ENCODE data around the gene MICAL2.

Gene MICAL2

GRCh38 chr11:12157241-12157661 is 46.9 kb downstream of the MICAL2 start:
- DNase-seq = no peak

DNA sequence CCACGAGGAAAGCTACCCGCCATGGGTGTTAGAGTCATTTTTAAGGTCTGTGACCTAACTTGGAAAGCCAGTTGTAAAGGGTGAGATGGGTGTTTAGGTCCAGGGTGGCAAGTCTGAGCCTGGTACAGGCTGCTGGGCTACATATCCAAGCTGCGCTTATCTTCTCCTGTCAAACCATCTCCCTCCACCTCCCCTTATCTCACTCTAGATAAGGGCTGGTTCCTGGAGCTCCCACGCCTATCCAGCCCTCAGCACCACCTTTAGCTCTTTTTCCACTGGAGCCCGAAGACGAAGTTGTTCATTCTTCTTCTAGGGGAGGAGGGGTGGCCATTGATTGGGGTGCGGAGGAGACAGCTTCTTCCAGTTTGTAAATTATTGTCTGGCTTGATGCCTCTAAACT is 48.5 kb downstream of the MICAL2 start:
- no peak for DNase-seq

DNA sequence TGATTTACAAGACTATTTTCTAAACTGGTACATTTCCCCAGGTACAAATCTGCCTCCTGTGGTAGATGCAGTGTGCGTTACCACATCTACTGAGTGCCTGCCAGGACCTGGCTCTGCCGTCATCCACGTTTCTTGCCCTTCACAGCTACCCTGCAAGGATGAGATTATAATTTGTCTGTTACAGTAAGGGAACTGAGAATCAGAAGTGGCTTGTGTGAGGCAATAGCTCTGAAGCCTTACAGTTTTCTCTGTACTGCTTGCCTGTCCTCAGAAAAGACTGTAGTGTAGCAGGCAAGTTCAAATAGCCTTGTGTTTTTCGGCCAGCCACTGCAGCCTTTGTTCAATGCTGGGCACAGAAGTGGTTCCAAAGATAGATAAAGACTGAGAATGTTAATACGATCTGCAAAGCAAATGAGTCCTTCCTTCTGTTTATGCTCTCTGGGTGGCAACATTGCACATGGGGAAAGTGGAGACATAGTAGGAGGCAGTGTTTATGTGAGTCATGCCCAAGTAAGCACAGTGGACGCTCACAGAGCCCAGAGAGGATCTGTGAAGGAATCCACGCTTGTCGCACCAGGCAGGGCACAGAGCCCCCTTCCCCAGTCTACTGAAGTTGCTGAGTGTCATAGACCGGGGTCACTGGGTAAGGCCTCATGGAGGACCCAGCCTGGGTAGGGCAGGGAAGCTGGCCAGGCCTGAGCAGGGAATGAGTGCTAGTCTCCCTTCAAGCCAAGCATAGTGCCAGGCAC is 49.1 kb downstream of the MICAL2 start:
- DNase-seq = no peak

DNA sequence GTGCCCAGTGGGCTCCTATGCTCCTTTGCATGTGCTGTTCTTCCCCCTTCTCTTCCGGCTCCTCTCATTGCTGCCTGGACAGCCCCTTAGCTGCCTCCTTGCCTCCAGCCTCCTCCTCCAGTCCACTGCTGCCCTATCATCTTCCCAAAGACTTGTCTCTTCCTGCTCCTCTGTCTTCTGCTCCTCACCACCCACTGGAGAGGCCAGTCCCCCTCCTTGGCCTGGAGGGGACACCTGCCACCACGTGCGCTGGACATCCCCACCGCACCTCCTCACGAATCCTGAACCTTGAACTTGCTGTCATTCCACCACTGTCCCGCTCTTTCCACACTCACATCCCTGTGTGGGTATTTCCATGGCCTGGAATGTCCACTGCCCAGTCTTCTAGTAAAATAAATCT is 49.8 kb downstream of the MICAL2 start:
- peak in 1 of 2 experiments; percentile 50 for DNase-seq

GRCh38 chr11:12160680-12161079 is 50.3 kb downstream of the MICAL2 start:
- DNase-seq = peak in 1 of 2 experiments; percentile 50

DNA sequence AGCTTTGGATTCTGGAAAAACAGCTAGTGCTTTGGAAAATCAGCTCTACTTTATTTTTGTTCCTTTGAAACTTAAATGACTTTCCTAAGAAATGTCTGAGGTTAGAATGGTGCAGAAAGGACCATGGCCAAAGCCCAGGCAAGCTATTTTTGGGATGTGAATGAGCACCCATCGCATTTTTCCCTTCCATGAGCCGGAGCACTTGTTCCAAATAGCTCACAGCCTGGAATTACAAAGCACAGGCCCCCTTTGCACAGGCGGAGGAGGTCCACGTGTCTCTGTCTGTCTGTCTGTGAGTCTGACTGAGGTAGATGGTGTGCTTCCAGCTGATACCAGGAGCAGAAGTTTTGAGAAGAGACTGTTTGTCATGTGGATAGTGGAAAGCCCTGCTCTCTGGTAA is 50.7 kb downstream of the MICAL2 start:
- no peak for DNase-seq

GRCh38 chr11:12161603-12162350 is 51.4 kb downstream of the MICAL2 start:
- peak in 1 of 2 experiments; percentile 64 for DNase-seq

DNA sequence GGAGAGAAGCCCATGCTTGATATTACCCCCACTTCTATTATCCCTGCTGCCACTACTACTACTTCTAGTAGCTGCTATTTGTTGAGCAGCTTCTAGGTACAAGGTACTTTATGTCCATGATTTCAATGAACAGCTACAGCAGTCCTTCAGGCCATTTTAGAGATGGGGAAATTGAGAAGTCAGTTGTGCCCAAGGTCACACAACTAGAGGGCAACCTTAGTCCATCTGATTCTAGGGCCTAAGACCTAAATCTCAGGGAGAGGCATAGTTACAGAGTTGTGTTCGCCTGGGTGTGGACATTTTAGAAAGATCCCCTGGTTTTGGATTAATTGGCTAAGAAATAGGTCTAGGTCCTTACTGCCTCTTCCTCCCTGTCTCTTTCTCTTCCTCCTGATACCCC is 52.3 kb downstream of the MICAL2 start:
- no peak for DNase-seq

DNA sequence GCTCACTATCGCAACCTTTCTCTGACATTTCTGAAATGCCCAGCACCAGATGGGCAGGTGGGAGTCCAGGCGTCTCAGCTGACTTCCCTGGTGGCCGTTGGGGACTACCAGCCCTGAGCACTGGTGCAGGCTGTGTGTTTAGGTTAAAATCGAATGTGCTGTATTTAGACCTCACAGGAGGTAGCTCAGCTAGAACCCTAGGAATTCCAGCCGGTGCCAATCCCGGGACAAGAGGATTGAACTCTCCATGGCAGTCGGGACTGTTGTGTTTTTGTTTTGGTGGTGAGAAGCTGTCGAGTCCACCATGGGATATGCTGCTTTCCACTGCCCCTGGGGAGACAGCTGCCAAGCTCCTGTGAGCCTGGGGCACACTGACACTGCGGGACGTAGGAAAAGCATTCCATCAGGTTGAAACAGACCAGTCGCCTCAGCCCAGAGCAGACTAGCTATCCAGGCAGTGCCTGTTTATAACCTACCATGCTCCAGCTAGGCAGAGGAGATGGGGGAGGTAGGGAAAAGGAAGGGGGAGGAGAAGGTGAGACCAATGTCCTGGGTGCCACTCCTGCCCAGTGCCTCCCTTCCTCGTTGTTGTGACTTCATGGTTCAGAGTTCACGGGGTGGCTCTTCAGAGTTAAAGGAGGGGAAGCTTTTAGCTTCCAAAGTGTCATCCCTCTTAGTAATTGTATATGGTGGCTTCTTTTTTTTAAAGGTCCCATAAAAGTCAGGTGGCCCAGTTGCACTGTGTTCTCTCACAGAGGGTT is 53.0 kb downstream of the MICAL2 start:
- no peak for DNase-seq

- DNase-seq = no peak
Measured at GRCh38 chr11:12164061-12165014, 53.9 kb downstream of the MICAL2 start.

DNA sequence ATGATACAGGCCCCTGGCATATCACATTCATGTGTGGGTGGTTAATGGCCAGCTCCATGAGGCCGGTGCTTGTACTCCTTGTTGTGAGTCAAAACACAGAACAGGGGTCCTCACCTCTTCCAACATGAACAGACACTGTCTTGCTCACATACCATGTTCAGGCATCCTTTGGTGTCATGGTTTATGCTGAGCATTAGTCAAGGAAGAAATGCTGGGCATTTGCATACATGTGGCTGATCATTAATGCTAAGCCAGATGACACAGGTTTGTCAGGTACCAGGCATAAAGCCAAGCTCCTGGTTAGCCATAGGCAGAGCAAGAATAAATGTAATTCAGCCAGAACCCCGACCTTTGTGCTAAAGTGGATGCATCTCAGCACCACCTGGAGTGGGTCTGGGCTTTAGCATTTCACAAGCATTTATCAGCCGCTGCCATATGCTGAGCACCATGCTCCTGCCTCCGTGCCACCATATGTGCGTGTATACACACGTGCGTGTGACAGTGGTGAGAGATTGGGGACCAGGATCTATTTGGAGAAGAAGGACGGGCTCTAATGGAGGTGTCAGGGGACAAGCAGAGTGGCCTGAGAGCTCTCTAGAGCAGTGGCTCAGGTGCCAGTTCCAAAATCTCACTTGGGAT is 55.0 kb downstream of the MICAL2 start:
- no peak for DNase-seq

DNA sequence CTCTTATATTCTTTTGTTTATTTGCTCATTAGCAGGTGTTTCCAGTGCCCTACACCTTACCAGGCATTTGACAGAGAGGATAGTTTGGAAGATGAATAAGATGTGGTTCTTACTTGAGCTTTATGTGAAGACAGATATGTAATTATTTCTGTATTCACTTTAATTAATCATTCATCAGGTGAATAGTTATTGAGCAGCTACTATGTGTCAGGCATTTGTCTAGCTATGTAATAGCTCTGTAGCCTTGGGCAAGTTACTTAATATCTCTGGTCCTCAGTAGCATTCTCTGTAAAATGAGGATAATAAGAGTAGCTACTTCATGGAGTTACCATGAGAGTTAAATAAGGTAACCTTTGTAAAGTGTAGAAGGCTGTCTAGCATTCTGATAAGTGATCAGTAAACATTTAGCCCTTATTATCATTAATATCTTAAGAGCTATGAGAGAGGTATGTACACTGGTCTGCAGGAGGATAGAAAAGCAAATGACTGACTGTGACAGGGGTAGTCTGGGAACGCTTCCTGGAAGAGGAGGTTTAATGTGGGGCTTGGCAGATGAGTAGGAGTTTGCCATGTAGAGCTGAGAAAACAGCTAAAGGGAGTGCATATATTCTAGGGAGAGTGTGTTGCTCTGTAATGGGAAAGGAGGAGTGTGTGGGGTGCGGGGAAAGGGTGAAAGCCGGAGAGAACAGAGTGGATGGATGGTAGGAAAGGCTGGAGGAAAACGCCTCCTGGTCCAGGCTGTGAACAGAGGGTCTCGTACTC is 56.1 kb downstream of the MICAL2 start:
- DNase-seq = no peak

DNA sequence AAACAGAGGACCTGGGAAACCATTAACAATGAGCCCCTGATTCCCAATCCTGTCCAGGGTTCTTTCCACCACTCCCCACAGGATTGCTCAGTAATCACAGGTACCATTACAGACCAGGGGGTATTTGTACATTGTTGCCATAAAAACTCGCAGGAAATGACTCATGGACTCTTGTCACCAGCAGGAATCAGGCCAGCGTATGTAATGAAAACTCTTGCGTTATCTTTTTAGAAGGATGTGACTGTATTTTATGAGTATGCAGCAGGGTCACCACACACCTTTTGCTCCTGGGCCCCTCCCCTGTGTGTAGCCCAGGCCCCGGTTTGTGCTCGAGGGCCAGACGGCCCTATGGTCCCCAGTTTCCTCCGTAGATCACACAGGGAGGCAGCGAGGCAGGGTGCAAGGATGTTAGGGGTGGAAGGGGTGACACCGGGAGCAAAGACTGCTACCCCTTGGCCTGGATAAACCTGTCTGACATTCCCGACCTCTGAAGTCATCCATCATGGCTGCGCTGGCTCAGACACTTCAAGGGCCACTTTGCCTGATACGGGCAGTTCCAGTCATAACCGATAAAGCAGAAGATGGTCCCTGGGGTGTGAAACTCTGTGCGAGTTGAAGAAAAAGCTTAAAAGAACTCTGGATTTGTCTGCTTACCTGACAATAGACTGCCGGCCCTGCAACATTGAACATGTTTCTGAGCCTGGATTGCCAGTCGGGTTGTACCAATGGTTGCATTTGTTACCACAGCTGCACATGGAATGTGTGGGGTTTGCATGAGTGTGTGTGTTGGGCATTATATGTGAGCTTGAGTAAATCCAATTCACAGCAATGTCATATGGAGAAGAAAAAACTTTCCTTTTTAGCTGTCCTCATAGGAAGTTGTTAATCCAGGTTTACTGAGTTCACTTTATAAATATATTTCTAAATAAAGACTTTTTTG is 56.9 kb downstream of the MICAL2 start:
- no peak for DNase-seq

- no peak for DNase-seq
Measured at GRCh38 chr11:12168114-12168513, 57.7 kb downstream of the MICAL2 start.

DNA sequence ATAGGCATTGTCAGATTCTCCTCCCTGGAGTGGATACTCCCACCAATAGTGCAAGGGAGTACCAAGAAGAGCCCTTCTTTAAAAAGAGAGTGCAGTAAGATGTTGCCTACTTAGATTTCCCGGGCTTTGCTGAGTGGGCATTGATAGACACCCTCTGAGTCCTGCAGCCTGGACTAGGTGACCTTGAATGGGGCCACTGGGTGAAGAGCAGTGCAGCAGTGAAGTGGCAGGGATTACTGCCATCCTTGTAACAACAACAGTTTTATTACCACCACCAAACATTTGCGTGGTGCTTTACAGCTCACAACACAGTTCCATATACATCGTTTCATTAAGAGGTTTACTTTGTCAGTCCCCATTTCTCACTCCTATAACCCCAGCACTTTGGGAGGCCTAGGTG is 59.4 kb downstream of the MICAL2 start:
- DNase-seq = no peak

DNA sequence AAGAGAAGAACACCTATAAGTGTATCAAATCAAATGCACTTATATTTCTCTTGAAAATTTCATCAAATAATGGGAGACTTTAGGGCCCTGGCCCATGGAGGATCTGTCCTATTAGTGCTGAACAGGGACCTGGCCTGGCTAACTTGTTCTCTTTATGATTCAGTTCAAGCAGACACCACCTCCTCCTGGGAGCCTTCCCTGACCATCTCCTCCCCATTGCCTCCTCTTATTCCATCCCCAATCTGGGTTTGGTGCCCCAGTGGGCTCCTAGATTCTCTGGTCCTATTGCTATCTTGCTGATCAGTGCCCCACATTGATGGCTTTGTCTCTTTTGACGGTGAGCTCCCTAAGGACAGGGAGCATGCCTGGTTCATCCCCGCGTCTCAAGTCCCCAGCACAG is 60.1 kb downstream of the MICAL2 start:
- no peak for DNase-seq

DNA sequence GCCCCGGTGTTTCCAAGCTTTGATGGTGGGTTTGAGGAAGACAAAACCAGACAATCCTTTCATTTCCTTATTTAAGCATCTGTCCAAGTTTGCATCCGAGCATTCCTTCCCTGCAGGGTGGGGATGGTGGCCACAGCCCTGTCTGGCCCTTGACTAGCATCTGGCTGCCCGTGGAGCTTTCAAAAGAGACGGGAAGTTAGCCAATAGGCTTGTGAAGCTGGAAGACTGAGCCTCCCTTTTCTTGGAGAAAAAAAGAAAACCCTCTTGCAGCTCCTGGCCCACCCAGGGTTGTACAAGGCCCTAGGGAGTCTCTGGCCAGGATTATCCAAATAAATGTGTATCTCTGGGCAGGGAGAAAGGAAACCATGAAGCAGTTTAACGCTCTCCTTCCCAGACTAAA is 60.6 kb downstream of the MICAL2 start:
- DNase-seq = no peak

- DNase-seq = no peak
Measured at GRCh38 chr11:12171921-12172320, 61.5 kb downstream of the MICAL2 start.

- no peak for DNase-seq
Measured at GRCh38 chr11:12172493-12173013, 62.2 kb downstream of the MICAL2 start.

GRCh38 chr11:12173111-12173510 is 62.7 kb downstream of the MICAL2 start:
- no peak for DNase-seq
